Epithelial cell of esophagus (primary cell): Measurements from ENCODE around the gene PCDHB8.
"Not testable (repeated sequence)": the region's sequence is repeated elsewhere in the genome, so short reads cannot be mapped to it uniquely, and the experiment has no call there.

ENCODE experiments used
- DNase-seq: peaks from one replicate; pipeline ENCODE4 v3.0.0; 2010; ENCODE audit warnings: low read depth
- H3K4me3 ChIP-seq: 2 replicates; pipeline ENCODE4 v1.5.1; 2011; ENCODE audit warnings: mild to moderate bottlenecking, low read length, control low read depth
- CTCF ChIP-seq: IDR thresholded peaks from 2 replicates; pipeline ENCODE4 v1.5.1; 2011; ENCODE audit warnings: low read depth, mild to moderate bottlenecking, low read length, control low read depth, inconsistent platforms; ENCODE audit not compliant: insufficient read depth; ENCODE audit errors: missing control alignments

The PCDHB8 gene

GRCh38 chr5:141182248-141182647 is 4.7 kb downstream of the PCDHB8 start, which contains the start of gene PCDHB16:
TSS of gene PCDHB16 (plus strand) at chr5:141182387. CDS start at chr5:141182560, 173 bp downstream.
- H3K4me3 ChIP-seq, result no peak within 1 kb of the TSS
- no peak for DNase-seq
- TF ChIP-seq CTCF, result no peak

DNA sequence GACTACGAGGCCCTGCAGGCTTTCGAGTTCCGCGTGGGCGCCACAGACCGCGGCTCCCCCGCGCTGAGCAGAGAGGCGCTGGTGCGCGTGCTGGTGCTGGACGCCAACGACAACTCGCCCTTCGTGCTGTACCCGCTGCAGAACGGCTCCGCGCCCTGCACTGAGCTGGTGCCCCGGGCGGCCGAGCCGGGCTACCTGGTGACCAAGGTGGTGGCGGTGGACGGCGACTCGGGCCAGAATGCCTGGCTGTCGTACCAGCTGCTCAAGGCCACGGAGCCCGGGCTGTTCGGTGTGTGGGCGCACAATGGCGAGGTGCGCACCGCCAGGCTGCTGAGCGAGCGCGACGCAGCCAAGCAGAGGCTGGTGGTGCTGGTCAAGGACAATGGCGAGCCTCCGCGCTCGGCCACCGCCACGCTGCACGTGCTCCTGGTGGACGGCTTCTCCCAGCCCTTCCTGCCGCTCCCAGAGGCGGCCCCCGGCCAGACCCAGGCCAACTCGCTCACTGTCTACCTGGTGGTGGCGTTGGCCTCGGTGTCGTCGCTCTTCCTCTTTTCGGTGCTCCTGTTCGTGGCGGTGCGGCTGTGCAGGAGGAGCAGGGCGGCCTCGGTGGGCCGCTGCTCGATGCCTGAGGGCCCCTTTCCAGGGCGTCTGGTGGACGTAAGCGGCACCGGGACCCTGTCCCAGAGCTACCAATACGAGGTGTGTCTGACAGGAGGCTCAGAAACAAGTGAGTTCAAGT is 6.7 kb downstream of the PCDHB8 start:
- not testable (repeated sequence) for H3K4me3 ChIP-seq, DNase-seq

DNA sequence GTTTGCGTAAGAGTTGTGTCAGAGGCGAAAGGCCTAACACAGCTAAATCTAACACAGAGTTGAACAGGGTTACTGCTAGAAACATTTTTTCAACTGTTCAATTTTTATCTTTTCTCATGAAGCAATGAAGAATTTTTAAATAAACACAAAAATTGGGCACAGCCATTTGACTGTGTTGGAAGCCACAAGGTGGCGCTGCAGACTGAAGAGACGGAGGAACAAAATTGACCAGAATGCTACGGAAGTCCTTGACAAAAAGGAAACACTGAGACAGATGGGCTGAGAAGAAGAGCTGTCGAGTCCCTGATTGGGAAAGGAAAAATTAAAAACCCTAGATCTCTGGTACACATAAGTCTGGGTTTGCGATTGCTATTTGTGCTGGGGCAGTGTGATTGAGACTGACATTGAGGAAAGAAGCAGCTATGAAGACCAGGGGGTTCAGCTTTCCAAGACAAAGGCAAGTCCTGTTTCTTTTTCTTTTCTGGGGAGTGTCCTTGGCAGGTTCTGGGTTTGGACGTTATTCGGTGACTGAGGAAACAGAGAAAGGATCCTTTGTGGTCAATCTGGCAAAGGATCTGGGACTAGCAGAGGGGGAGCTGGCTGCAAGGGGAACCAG is 9.4 kb downstream of the PCDHB8 start, which contains the start of gene PCDHB9:
Gene PCDHB9, plus strand, starts transcription at position 265 of the 616 bp plus-strand sequence. Its CDS starts 158 bp downstream, at position 423.
- TF ChIP-seq CTCF, result peak; percentile 18
- DNase-seq, result no peak
- H3K4me3 ChIP-seq, result no peak within 1 kb of the TSS

- not testable (repeated sequence) for H3K4me3 ChIP-seq
Observed at GRCh38 chr5:141188682-141189081, 11.1 kb downstream of the PCDHB8 start.

GRCh38 chr5:141189131-141189530 is 11.5 kb downstream of the PCDHB8 start:
- not testable (repeated sequence) for H3K4me3 ChIP-seq, DNase-seq

More at GRCh38 chr5:141188682-141189081, 11.1 kb downstream of the PCDHB8 start:
- DNase-seq, result not testable (repeated sequence)

DNA sequence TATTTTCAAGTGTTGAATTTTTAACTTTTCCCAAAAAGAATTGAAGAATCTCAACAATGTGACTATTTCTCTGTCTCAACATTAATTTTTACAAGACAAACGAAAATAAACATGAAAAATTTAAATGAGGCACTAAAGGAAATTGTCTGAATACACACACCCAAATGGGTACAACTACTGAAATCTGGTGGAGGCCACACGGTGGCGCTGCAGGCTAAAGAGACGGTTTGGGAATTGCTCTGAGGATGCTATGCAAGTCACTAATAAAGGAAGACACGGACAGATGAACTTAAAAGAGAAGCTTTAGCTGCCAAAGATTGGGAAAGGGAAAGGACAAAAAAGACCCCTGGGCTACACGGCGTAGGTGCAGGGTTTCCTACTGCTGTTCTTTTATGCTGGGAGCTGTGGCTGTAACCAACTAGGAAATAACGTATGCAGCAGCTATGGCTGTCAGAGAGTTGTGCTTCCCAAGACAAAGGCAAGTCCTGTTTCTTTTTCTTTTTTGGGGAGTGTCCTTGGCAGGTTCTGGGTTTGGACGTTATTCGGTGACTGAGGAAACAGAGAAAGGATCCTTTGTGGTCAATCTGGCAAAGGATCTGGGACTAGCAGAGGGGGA is 14.6 kb downstream of the PCDHB8 start, which contains the start of gene PCDHB10:
Gene PCDHB10, plus strand, starts transcription at position 244 of the 616 bp plus-strand sequence. Its CDS starts 200 bp downstream, at position 444.
- no peak within 1 kb of the TSS for H3K4me3 ChIP-seq
- TF ChIP-seq CTCF, result peak; percentile 23
- peak; percentile 23 for DNase-seq

DNA sequence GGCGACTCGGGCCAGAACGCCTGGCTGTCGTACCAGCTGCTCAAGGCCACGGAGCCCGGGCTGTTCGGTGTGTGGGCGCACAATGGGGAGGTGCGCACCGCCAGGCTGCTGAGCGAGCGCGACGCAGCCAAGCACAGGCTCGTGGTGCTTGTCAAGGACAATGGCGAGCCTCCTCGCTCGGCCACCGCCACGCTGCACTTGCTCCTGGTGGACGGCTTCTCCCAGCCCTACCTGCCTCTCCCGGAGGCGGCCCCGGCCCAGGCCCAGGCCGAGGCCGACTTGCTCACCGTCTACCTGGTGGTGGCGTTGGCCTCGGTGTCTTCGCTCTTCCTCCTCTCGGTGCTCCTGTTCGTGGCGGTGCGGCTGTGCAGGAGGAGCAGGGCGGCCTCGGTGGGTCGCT is 16.7 kb downstream of the PCDHB8 start:
- H3K4me3 ChIP-seq, DNase-seq: not testable (repeated sequence)

- H3K4me3 ChIP-seq, result no peak overlapping the region
- TF ChIP-seq CTCF, result no peak
- DNase-seq, result no peak
Observed at GRCh38 chr5:141196363-141196762, 18.8 kb downstream of the PCDHB8 start.
